ENCODE measurements around the gene ZNF653. TPM values are rescaled to one million over a fixed set of nuclear protein-coding genes. Genes with fewer than 3 reads are reported as not detected.

ZNF653 gene
- total and polyA plus RNA-seq, 2 of the 8 experiments (the other 6 are each of a cell fraction or from before 2014, with no cell fraction given): 7.0 to 7.9 TPM

- TF ChIP-seq NANOG (IDR thresholded peaks at IDR 0.05; ENCODE audit: insufficient read depth, low read depth, low read length, poor library complexity, severe bottlenecking): no peak
- TF ChIP-seq TBP (IDR thresholded peaks at IDR 0.05; ENCODE audit: low read depth, low read length): no peak; the same call in 1 of the 2 replicates
- TF ChIP-seq SRF (IDR thresholded peaks at IDR 0.05; ENCODE audit: low read depth, low read length): no peak
- peak; percentile 72 for TF ChIP-seq BACH1 (IDR thresholded peaks at IDR 0.05; ENCODE audit: low read length)
- peak; percentile 2; the same call in 1 of the 2 replicates for TF ChIP-seq CEBPB (IDR thresholded peaks at IDR 0.05; ENCODE audit: low read depth, low read length)
- 0 out of 2 replicates have a peak, but pooled peaks have one; percentile 64 for TF ChIP-seq RBBP5 (IDR thresholded peaks at IDR 0.05; ENCODE audit: borderline replicate concordance, low read depth, low read length)
- peak in 1 of 2 experiments; percentile 82; a peak in 2 of 4 replicates for TF ChIP-seq HDAC2 (IDR thresholded peaks at IDR 0.05; ENCODE audit: borderline replicate concordance in 1 of 2, low read depth in 2 of 2, low read length in 2 of 2)
- TF ChIP-seq ZNF274 (IDR thresholded peaks at IDR 0.05; ENCODE audit: borderline replicate concordance, extremely low read depth, low read length): no peak
- TF ChIP-seq JUN (IDR thresholded peaks at IDR 0.05; ENCODE audit: low read depth, low read length): no peak
- TF ChIP-seq BCL11A (IDR thresholded peaks at IDR 0.05; ENCODE audit: low read depth in 2 of 2, low read length in 2 of 2): no peak
- no peak for TF ChIP-seq EGR1 (IDR thresholded peaks at IDR 0.05; ENCODE audit: borderline replicate concordance, low read depth, low read length)
- peak in 1 of 2 experiments; percentile 53; a peak in 1 of 3 replicates for TF ChIP-seq EP300 (IDR thresholded peaks at IDR 0.05; ENCODE audit: borderline replicate concordance in 1 of 2, low read depth in 2 of 2, low read length in 2 of 2)
- TF ChIP-seq KDM5A (IDR thresholded peaks at IDR 0.05; ENCODE audit: low read length): no peak
- TF ChIP-seq CBX5 (IDR thresholded peaks at IDR 0.05; ENCODE audit: low read depth, low read length): no peak
- no peak for TF ChIP-seq EZH2 (IDR thresholded peaks at IDR 0.05; ENCODE audit: low read depth, low read length, severe bottlenecking)
- TF ChIP-seq SIX5 (IDR thresholded peaks at IDR 0.05; ENCODE audit: low read depth, low read length): no peak
- no peak for TF ChIP-seq FOSL1 (IDR thresholded peaks at IDR 0.05; ENCODE audit: insufficient read depth, low read depth, low read length)
- TF ChIP-seq RAD21 (IDR thresholded peaks at IDR 0.05 in 1 of 2, conservative IDR thresholded peaks at IDR 0.05 in 1 of 2; ENCODE audit: low read depth in 2 of 2, low read length in 2 of 2): peak; percentile 86 to 87
- TF ChIP-seq NRF1 (IDR thresholded peaks at IDR 0.05; ENCODE audit: low read depth, low read length): no peak
- TF ChIP-seq CHD2 (IDR thresholded peaks at IDR 0.05; ENCODE audit: low read length): no peak
- 0 out of 2 replicates have a peak, but pooled peaks have one; percentile 38 for TF ChIP-seq TEAD4 (IDR thresholded peaks at IDR 0.05; ENCODE audit: low read depth, low read length)
Measured at GRCh38 chr19:11482384-11483050, 23.1 kb downstream of the ZNF653 start (continued).
